Measurements from ENCODE around the gene LINC01488. TPM values are rescaled to one million over a fixed set of nuclear protein-coding genes. Genes with fewer than 3 reads are reported as not detected.

The LINC01488 gene
- total RNA-seq, 1 experiment from 2014 or later, result not detected

- no peak for DNase-seq (ENCODE audit: low spot score)
- in situ Hi-C loops (cut with HindIII; ENCODE audit: low sequenced_read_pairs), result no loop called here
Measured at GRCh38 chr11:69443968-69444364, 37.5 kb upstream of the LINC01488 start.

- in situ Hi-C loops (cut with HindIII; ENCODE audit: low sequenced_read_pairs), result no loop called here
- no peak for DNase-seq (ENCODE audit: low spot score)
Measured at GRCh38 chr11:69444381-69445130, 36.9 kb upstream of the LINC01488 start.

GRCh38 chr11:69445131-69445470, 36.4 kb upstream of the LINC01488 start:
- no peak for DNase-seq (ENCODE audit: low spot score)
- in situ Hi-C loops (cut with HindIII; ENCODE audit: low sequenced_read_pairs), result no loop called here

GRCh38 chr11:69446108-69446507, 35.4 kb upstream of the LINC01488 start:
- DNase-seq (ENCODE audit: low spot score), result no peak
- in situ Hi-C loops (cut with HindIII; ENCODE audit: low sequenced_read_pairs), result no loop called here

- no peak for DNase-seq (ENCODE audit: low spot score)
- in situ Hi-C loops (cut with HindIII; ENCODE audit: low sequenced_read_pairs), result no loop called here
Measured at GRCh38 chr11:69447786-69448185, 33.7 kb upstream of the LINC01488 start.

- in situ Hi-C loops (cut with HindIII; ENCODE audit: low sequenced_read_pairs), result no loop called here
- DNase-seq (ENCODE audit: low spot score), result no peak
Measured at GRCh38 chr11:69448471-69449284, 32.8 kb upstream of the LINC01488 start.

GRCh38 chr11:69449320-69450063, 32.0 kb upstream of the LINC01488 start:
- no peak for DNase-seq (ENCODE audit: low spot score)
- in situ Hi-C loops (cut with HindIII; ENCODE audit: low sequenced_read_pairs), result no loop called here

GRCh38 chr11:69450064-69450856, 31.2 kb upstream of the LINC01488 start:
- in situ Hi-C loops (cut with HindIII; ENCODE audit: low sequenced_read_pairs), result no loop called here
- no peak for DNase-seq (ENCODE audit: low spot score)

GRCh38 chr11:69450857-69451220, 30.6 kb upstream of the LINC01488 start:
- DNase-seq (ENCODE audit: low spot score), result no peak
- in situ Hi-C loops (cut with HindIII; ENCODE audit: low sequenced_read_pairs), result no loop called here

- in situ Hi-C loops (cut with HindIII; ENCODE audit: low sequenced_read_pairs), result no loop called here
- DNase-seq (ENCODE audit: low spot score), result no peak
Measured at GRCh38 chr11:69451289-69451688, 30.2 kb upstream of the LINC01488 start.

GRCh38 chr11:69452206-69452987, 29.1 kb upstream of the LINC01488 start:
- in situ Hi-C loops (cut with HindIII; ENCODE audit: low sequenced_read_pairs), result no loop called here
- no peak for DNase-seq (ENCODE audit: low spot score)

GRCh38 chr11:69453151-69453550, 28.3 kb upstream of the LINC01488 start:
- no peak for DNase-seq (ENCODE audit: low spot score)
- in situ Hi-C loops (cut with HindIII; ENCODE audit: low sequenced_read_pairs), result no loop called here

GRCh38 chr11:69454018-69454417, 27.4 kb upstream of the LINC01488 start:
- DNase-seq (ENCODE audit: low spot score), result no peak
- in situ Hi-C loops (cut with HindIII; ENCODE audit: low sequenced_read_pairs), result no loop called here

- DNase-seq (ENCODE audit: low spot score), result no peak
- in situ Hi-C loops (cut with HindIII; ENCODE audit: low sequenced_read_pairs), result no loop called here
Measured at GRCh38 chr11:69455969-69456368, 25.5 kb upstream of the LINC01488 start.

- no peak for DNase-seq (ENCODE audit: low spot score)
- in situ Hi-C loops (cut with HindIII; ENCODE audit: low sequenced_read_pairs), result no loop called here
Measured at GRCh38 chr11:69456712-69457111, 24.8 kb upstream of the LINC01488 start.

GRCh38 chr11:69459848-69460539, 21.5 kb upstream of the LINC01488 start:
- DNase-seq (ENCODE audit: low spot score), result no peak
- in situ Hi-C loops (cut with HindIII; ENCODE audit: low sequenced_read_pairs), result no loop called here

GRCh38 chr11:69460540-69461257, 20.8 kb upstream of the LINC01488 start:
- in situ Hi-C loops (cut with HindIII; ENCODE audit: low sequenced_read_pairs), result no loop called here
- no peak for DNase-seq (ENCODE audit: low spot score)
